Measurements from ENCODE around the gene KCNMB1. TPM values are rescaled to one million over a fixed set of nuclear protein-coding genes. Genes with fewer than 3 reads are reported as not detected.
A peak's percentile ranks its signal among the peaks of the same experiment; 100 is the strongest.

KCNMB1 gene
- total and polyA plus RNA-seq, 11 donors = 0.25 to 3.7 (median 1.0) TPM

- 94 to 95% (median 94%) methylated on average over 5 of the region's 5 CpGs for WGBS, 4 donors
- H3K9me3 ChIP-seq = no peaks in the 10 kb centered on the region
- peaks cover 0 to under 1% (median 0%) of the 10 kb centered on the region in 9 donors for H3K27me3 ChIP-seq
- no peaks in the 10 kb centered on the region for H3K36me3 ChIP-seq
- peak overlapping the region in 1 of 12 donors; percentile 88 for H3K27ac ChIP-seq
- intact Hi-C loops (cut with DNase I) = no loop called here
- ATAC-seq (no peak), DNase-seq (no peak)
- no peak for TF ChIP-seq POLR2A (IDR thresholded peaks at IDR 0.05)
- TF ChIP-seq CTCF (IDR thresholded peaks at IDR 0.05) = no peak
- peaks cover 0 to 44% (median 9%) of the 10 kb centered on the region in 12 donors for H3K4me1 ChIP-seq
- H3K4me3 ChIP-seq = no peak overlapping the region
Measured at GRCh38 chr5:170390472-170390871, 1.3 kb upstream of the KCNMB1 start.

- H3K27me3 ChIP-seq = no peaks in the 10 kb centered on the region
- H3K4me3 ChIP-seq = peak overlapping the region in 10 of 12 donors; percentile 4 to 54 (median 36)
- TF ChIP-seq CTCF (IDR thresholded peaks at IDR 0.05) (no peak), POLR2A (IDR thresholded peaks at IDR 0.05) (no peak)
- 58 to 64% (median 61%) methylated on average over 4 of the region's 4 CpGs for WGBS, 4 donors
- intact Hi-C loops (cut with DNase I) = no loop called here
- peak overlapping the region in 7 of 12 donors; percentile 9 to 88 (median 59) for H3K27ac ChIP-seq
- H3K9me3 ChIP-seq = no peaks in the 10 kb centered on the region
- ATAC-seq (peak in 3 of 4 donors; percentile 54 to 68 (median 64)), DNase-seq (peak in 2 of 5 donors; percentile 30 to 47)
- H3K36me3 ChIP-seq = no peaks in the 10 kb centered on the region
- H3K4me1 ChIP-seq = peaks cover 0 to 40% (median 9%) of the 10 kb centered on the region in 12 donors
Measured at GRCh38 chr5:170389550-170389892, 354 bp upstream of the KCNMB1 start.

- Histone ChIP-seq H3K4me3 (peak overlapping the region in 7 of 12 donors; percentile 33 to 54 (median 42)), H3K27ac (peak overlapping the region in 3 of 12 donors; percentile 47 to 88 (median 72))
- TF ChIP-seq POLR2A (IDR thresholded peaks at IDR 0.05) (no peak), CTCF (IDR thresholded peaks at IDR 0.05) (no peak)
Measured at GRCh38 chr5:170387775-170388639, 1.2 kb downstream of the KCNMB1 start.

GRCh38 chr5:170386743-170387395, 2.3 kb downstream of the KCNMB1 start:
- ATAC-seq = no peak
- WGBS, 4 donors = 89 to 91% (median 90%) methylated on average over 8 of the region's 8 CpGs
- TF ChIP-seq POLR2A (IDR thresholded peaks at IDR 0.05) = no peak
- TF ChIP-seq CTCF (IDR thresholded peaks at IDR 0.05) = no peak
- DNase-seq = no peak
- Histone ChIP-seq H3K27ac (peak overlapping the region in 1 of 12 donors; percentile 88), H3K4me3 (no peak overlapping the region), H3K36me3 (no peaks in the 10 kb centered on the region), H3K4me1 (peaks cover 0 to 25% (median 9%) of the 10 kb centered on the region in 12 donors), H3K9me3 (no peaks in the 10 kb centered on the region), H3K27me3 (no peaks in the 10 kb centered on the region)
- intact Hi-C loops (cut with DNase I) = no loop called here

More at GRCh38 chr5:170387775-170388639, 1.2 kb downstream of the KCNMB1 start:
- DNase-seq (no peak), ATAC-seq (no peak)
- Histone ChIP-seq H3K27me3 (no peaks in the 10 kb centered on the region), H3K36me3 (no peaks in the 10 kb centered on the region), H3K9me3 (no peaks in the 10 kb centered on the region), H3K4me1 (peaks cover 0 to 25% (median 9%) of the 10 kb centered on the region in 12 donors)
- WGBS, 4 donors = 69 to 73% (median 71%) methylated on average over 6 of the region's 6 CpGs
- intact Hi-C loops (cut with DNase I) = no loop called here
